H9 (cell line): ENCODE data around the gene ZNF629. TPM values are rescaled to one million over a fixed set of nuclear protein-coding genes. Genes with fewer than 3 reads are reported as not detected.

Experiments
- DNase-seq: peaks from one replicate; pipeline ENCODE4 v3.0.0-alpha.2; 2017
- H2AFZ ChIP-seq: one replicate; pipeline ENCODE4 v1.6.1; 2013; ENCODE audit warnings: mild to moderate bottlenecking, low read length, control low read depth, moderate library complexity
- H2AK5ac ChIP-seq: 2 replicates; pipeline ENCODE4 v1.6.1; 2013; ENCODE audit warnings: low read length, control low read depth, mixed read lengths; ENCODE audit not compliant: insufficient read length
- H2BK120ac ChIP-seq: one replicate; pipeline ENCODE4 v1.6.1; 2013; ENCODE audit warnings: low read depth, mild to moderate bottlenecking, low read length, control low read depth, inconsistent platforms; ENCODE audit not compliant: poor library complexity, severe bottlenecking
- H2BK12ac ChIP-seq: 2 replicates; pipeline ENCODE4 v1.6.1; 2013; ENCODE audit warnings: low read length, control low read depth, mixed read lengths, low read depth; ENCODE audit not compliant: insufficient read length
- H2BK15ac ChIP-seq: 2 replicates; pipeline ENCODE4 v1.6.1; 2013; ENCODE audit warnings: low read depth, low read length, control low read depth
- H2BK20ac ChIP-seq: one replicate; pipeline ENCODE4 v1.6.1; 2013; ENCODE audit warnings: low read depth, mild to moderate bottlenecking, low read length, control low read depth, inconsistent platforms; ENCODE audit not compliant: poor library complexity, severe bottlenecking
- H2BK5ac ChIP-seq: 2 replicates; pipeline ENCODE4 v1.6.1; 2013; ENCODE audit warnings: low read length, control low read depth, mixed read lengths; ENCODE audit not compliant: insufficient read length
- H3K14ac ChIP-seq: 2 replicates; pipeline ENCODE4 v1.6.1; 2013; ENCODE audit warnings: low read length, control low read depth; ENCODE audit not compliant: insufficient read depth
- H3K18ac ChIP-seq: 2 replicates; pipeline ENCODE4 v1.6.1; 2013; ENCODE audit warnings: low read depth, mild to moderate bottlenecking, mixed read lengths, low read length, control low read depth; ENCODE audit not compliant: insufficient read length
- H3K23ac ChIP-seq: 2 replicates; pipeline ENCODE4 v1.6.1; 2013; ENCODE audit warnings: low read length, control low read depth, mixed read lengths, low read depth; ENCODE audit not compliant: insufficient read length
- H3K23me2 ChIP-seq: 2 replicates; pipeline ENCODE4 v1.6.1; 2013; ENCODE audit warnings: low read depth, mild to moderate bottlenecking, mixed read lengths, low read length, control low read depth; ENCODE audit not compliant: insufficient read length, poor library complexity, severe bottlenecking
- H3K27ac ChIP-seq: 2 replicates; pipeline ENCODE4 v1.5.1; 2013; ENCODE audit warnings: low read length, control low read depth, mixed read lengths, low read depth; ENCODE audit not compliant: insufficient read length
- H3K27me3 ChIP-seq: 2 replicates; pipeline ENCODE4 v1.6.1; 2013; ENCODE audit warnings: low read length, control low read depth, inconsistent platforms; ENCODE audit not compliant: insufficient read depth
- H3K4ac ChIP-seq: 2 replicates; pipeline ENCODE4 v1.6.1; 2013; ENCODE audit warnings: low read depth, mild to moderate bottlenecking, control low read depth, inconsistent platforms, low read length, moderate library complexity
- H3K4me1 ChIP-seq: 2 replicates; pipeline ENCODE4 v1.6.1; 2013; ENCODE audit warnings: low read length, control low read depth, inconsistent platforms; ENCODE audit not compliant: insufficient read depth
- H3K4me2 ChIP-seq: 2 replicates; pipeline ENCODE4 v1.6.1; 2013; ENCODE audit warnings: low read length, control low read depth, mixed read lengths; ENCODE audit not compliant: insufficient read length, insufficient read depth
- H3K56ac ChIP-seq: 2 replicates; pipeline ENCODE4 v1.6.1; 2013; ENCODE audit warnings: low read depth, mild to moderate bottlenecking, mixed read lengths, low read length, control low read depth; ENCODE audit not compliant: insufficient read length
- H3K79me1 ChIP-seq: 2 replicates; pipeline ENCODE4 v1.6.1; 2013; ENCODE audit warnings: low read depth, mild to moderate bottlenecking, moderate library complexity, low read length, control low read depth, inconsistent platforms; ENCODE audit not compliant: insufficient read depth, poor library complexity, severe bottlenecking
- H3K79me2 ChIP-seq: 2 replicates; pipeline ENCODE4 v1.6.1; 2013; ENCODE audit warnings: low read length, control low read depth, inconsistent platforms; ENCODE audit not compliant: insufficient read depth
- H3K9ac ChIP-seq: 2 replicates; pipeline ENCODE4 v1.6.1; 2013; ENCODE audit warnings: low read length, control low read depth, mixed read lengths; ENCODE audit not compliant: insufficient read length; ENCODE audit errors: extremely low read depth
- H3K9me3 ChIP-seq: one replicate; pipeline ENCODE4 v1.6.1; 2013; ENCODE audit warnings: low read depth, low read length, inconsistent platforms; ENCODE audit not compliant: control insufficient read depth
- H3T11ph ChIP-seq: one replicate; pipeline ENCODE4 v1.6.1; 2013; ENCODE audit warnings: mild to moderate bottlenecking, low read length, control low read depth, inconsistent platforms
- H4K20me1 ChIP-seq: one replicate; pipeline ENCODE4 v1.6.1; 2013; ENCODE audit not compliant: control insufficient read depth, insufficient read length, insufficient read depth
- H4K5ac ChIP-seq: 2 replicates; pipeline ENCODE4 v1.6.1; 2013; ENCODE audit warnings: low read depth, mild to moderate bottlenecking, mixed read lengths, low read length, control low read depth; ENCODE audit not compliant: insufficient read length
- H4K8ac ChIP-seq: replicated peaks from 2 replicates; pipeline ENCODE4 v1.6.1; 2013; ENCODE audit warnings: low read length, control low read depth, mixed read lengths, low read depth; ENCODE audit not compliant: insufficient read length
- H4K91ac ChIP-seq: 2 replicates; pipeline ENCODE4 v1.6.1; 2013; ENCODE audit warnings: low read depth, mild to moderate bottlenecking, moderate library complexity, mixed read lengths, low read length, control low read depth; ENCODE audit not compliant: insufficient read length
- H3K27ac Mint-ChIP-seq, 3 experiments: 2 replicates in 2 of 3; 3 replicates in 1 of 3; pipeline ENCODE4 v1.8.0; 2020 to 2021; ENCODE audit warnings: mixed read lengths in 3 of 3, mild to moderate bottlenecking in 1 of 3, moderate library complexity in 1 of 3
- H3K27me3 Mint-ChIP-seq: 2 replicates; pipeline ENCODE4 v1.8.0; 2021; ENCODE audit warnings: low read depth, mild to moderate bottlenecking, moderate library complexity, mixed read lengths
- H3K36me3 Mint-ChIP-seq, 3 experiments: 2 replicates in 2 of 3; 3 replicates in 1 of 3; pipeline ENCODE4 v1.8.0; 2020 to 2021; ENCODE audit warnings: low read depth in 3 of 3, mixed read lengths in 3 of 3; ENCODE audit not compliant: insufficient read depth in 1 of 3
- H3K4me1 Mint-ChIP-seq, 2 experiments: 2 replicates each; pipeline ENCODE4 v1.8.0; 2020; ENCODE audit warnings: mixed read lengths in 2 of 2
- H3K4me3 Mint-ChIP-seq, 2 experiments: 2 replicates in 1 of 2; 3 replicates in 1 of 2; pipeline ENCODE4 v1.8.0; 2020 to 2021; ENCODE audit warnings: mild to moderate bottlenecking in 2 of 2, mixed read lengths in 2 of 2, moderate library complexity in 1 of 2
- H3K9me3 Mint-ChIP-seq, 2 experiments: 2 replicates in 1 of 2; 3 replicates in 1 of 2; pipeline ENCODE4 v1.8.0; 2020; ENCODE audit warnings: mild to moderate bottlenecking in 2 of 2, mixed read lengths in 2 of 2, moderate library complexity in 1 of 2
- WGBS: extraction: QIAGEN DNeasy Blood & Tissue Kit; methylation state at CpG from one replicate; pipeline ENCODE4 v1.1.7; 2013; ENCODE audit warnings: missing lambda C conversion rate, low lambda C conversion rate, mixed read lengths; ENCODE audit not compliant: insufficient read length; ENCODE audit errors: extremely low coverage; 5-methylcytosine and 5-hydroxymethylcytosine counted together
- total RNA-seq: library from RNA; stranded (reverse); gene quantifications from 2 replicates; pipeline ENCODE4 v1.2.1, GENCODE V29; 2021
- TF ChIP-seq, protein P1 (sequence below): fragments of 200-600 bp; sonication (generic); conservative IDR thresholded peaks from 3 replicates; pipeline ENCODE4 v1.8.0; 2021; ENCODE audit warnings: antibody characterized with exemption, mild to moderate bottlenecking

The ZNF629 gene
- total RNA-seq, 1 experiment from 2014 or later, result 20.0 TPM

- H3K4me3 Mint-ChIP-seq, result no peak overlapping the region; a peak in 1 of 5 replicates
- H4K20me1 ChIP-seq, result no peaks in the 10 kb centered on the region
Observed at GRCh38 chr16:30768583-30769181, 18.3 kb downstream of the ZNF629 start.

More at GRCh38 chr16:30768583-30769181, 18.3 kb downstream of the ZNF629 start:
- Histone ChIP-seq H2AFZ (no peak overlapping the region), H3K9me3 (no peaks in the 10 kb centered on the region), H3K18ac (no peak overlapping the region), H4K5ac (no peak overlapping the region), H3K27ac (no peak overlapping the region), H3K79me2 (no peaks in the 10 kb centered on the region), H3K4ac (no peak overlapping the region), H2BK120ac (no peak overlapping the region), H3K4me2 (no peak overlapping the region), H3K56ac (no peak overlapping the region), H3K9ac (no peak overlapping the region), H4K91ac (no peak overlapping the region), H4K8ac (no peak overlapping the region), H3T11ph (no peak overlapping the region), H2BK20ac (no peak overlapping the region), H3K23ac (no peak overlapping the region), H3K27me3 (no peaks in the 10 kb centered on the region), H2BK5ac (no peak overlapping the region), H3K79me1 (no peaks in the 10 kb centered on the region), H3K14ac (no peak overlapping the region), H3K4me1 (no peaks in the 10 kb centered on the region), H2BK12ac (no peak overlapping the region), H2AK5ac (no peak overlapping the region), H3K23me2 (no peaks in the 10 kb centered on the region), H2BK15ac (no peak overlapping the region)
- TF ChIP-seq, protein P1, sequence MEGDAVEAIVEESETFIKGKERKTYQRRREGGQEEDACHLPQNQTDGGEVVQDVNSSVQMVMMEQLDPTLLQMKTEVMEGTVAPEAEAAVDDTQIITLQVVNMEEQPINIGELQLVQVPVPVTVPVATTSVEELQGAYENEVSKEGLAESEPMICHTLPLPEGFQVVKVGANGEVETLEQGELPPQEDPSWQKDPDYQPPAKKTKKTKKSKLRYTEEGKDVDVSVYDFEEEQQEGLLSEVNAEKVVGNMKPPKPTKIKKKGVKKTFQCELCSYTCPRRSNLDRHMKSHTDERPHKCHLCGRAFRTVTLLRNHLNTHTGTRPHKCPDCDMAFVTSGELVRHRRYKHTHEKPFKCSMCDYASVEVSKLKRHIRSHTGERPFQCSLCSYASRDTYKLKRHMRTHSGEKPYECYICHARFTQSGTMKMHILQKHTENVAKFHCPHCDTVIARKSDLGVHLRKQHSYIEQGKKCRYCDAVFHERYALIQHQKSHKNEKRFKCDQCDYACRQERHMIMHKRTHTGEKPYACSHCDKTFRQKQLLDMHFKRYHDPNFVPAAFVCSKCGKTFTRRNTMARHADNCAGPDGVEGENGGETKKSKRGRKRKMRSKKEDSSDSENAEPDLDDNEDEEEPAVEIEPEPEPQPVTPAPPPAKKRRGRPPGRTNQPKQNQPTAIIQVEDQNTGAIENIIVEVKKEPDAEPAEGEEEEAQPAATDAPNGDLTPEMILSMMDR, result no peak
- H3K36me3 Mint-ChIP-seq, result peaks cover 63 to 100% (median 95%) of the 10 kb centered on the region in 3 experiments
- H3K4me1 Mint-ChIP-seq, result 0 out of 4 replicates have a peak, but pooled peaks cover 0 to 1% of the 10 kb centered on the region in 2 experiments
- H3K27me3 Mint-ChIP-seq, result no peaks in the 10 kb centered on the region
- DNase-seq, result no peak
- no peaks in the 10 kb centered on the region for H3K9me3 Mint-ChIP-seq
- H3K27ac Mint-ChIP-seq, result no peak overlapping the region
- WGBS, result no CpG with 5 or more reads among the region's 23 CpGs
